Fibroblast of peridontal ligament (primary cell): Measurements from ENCODE around the gene ARHGAP22.

Experiments used
- DNase-seq: peaks from one replicate; pipeline ENCODE4 v3.0.0-alpha.2; 2010; ENCODE audit errors: extremely low read depth

Gene ARHGAP22

GRCh38 chr10:48533540-48533939, 71.3 kb downstream of the ARHGAP22 start:
- no peak for DNase-seq

- DNase-seq = peak; percentile 58
These were observed 73.4 kb downstream of the ARHGAP22 start for GRCh38 chr10:48531486-48531885.

DNA sequence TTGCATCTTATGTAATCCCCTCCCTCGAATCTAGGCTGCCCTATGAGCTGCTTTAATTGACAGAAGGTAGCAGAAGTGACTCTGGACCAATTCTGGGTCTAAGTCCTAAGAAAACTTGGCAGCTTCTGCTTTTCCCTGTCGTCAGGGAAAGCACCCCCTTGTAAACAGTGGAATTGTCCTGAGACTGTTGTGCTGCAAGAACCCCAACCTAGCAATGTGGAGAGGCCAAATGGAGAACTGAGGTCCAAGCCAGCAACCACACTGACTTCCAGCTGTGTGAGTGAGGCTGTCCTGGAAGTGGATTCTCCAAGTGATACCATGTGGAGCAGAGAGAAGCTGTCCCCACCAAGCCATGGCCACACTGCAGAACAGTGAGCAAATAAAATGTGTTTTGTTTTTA, 75.5 kb downstream of the ARHGAP22 start:
- no peak for DNase-seq

DNA sequence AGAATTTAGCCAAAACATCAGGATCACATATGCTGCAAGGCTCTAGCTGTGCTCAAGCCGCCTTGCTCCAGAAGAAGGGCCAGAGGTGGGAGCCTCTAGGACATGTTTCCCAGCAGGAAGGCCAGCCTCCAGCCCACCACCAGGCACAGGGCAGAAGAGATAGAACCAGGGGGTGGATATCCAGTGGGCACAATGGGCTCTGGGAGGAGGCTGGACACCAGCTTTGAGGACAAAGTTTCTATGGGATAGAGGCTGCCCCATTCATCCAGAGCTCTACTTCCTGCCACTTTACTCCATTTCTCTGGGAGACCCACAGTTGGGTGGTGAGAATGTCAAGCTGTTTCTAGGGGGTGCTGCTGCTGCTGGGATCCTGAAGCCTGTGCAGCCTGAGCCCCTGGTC, 77.1 kb downstream of the ARHGAP22 start:
- no peak for DNase-seq

DNA sequence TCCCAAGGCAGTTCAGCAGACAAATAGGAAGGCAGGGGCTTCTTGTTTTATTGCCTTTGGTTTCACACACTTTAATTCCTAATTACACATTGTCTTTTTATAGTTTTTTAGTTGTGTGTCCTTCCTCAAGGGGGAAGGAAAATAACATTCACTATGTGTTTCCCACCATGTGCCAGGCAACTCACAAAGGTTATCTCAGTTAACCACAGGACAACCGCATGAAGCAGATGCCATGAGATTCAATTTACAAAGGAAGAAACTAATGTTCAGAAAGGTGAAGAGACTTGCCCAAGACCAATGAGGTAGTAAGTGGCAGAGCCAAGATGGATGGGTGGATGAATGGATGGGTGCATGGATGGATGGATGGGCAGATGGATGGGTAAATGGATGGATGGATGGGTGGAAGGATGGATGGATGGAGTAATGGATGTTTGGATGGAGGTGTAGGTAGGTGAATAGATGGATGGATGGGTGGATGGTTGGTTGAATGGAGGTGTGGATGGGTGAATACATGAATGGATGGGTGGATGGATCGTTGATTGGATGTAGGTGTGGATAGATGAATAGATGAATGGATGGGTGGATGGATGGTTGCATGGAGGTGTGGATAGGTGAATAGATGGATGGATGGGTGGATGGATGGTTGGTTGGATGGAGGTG, 77.9 kb downstream of the ARHGAP22 start:
- no peak for DNase-seq

GRCh38 chr10:48526011-48526821, 78.7 kb downstream of the ARHGAP22 start:
- peak; percentile 79 for DNase-seq

DNA sequence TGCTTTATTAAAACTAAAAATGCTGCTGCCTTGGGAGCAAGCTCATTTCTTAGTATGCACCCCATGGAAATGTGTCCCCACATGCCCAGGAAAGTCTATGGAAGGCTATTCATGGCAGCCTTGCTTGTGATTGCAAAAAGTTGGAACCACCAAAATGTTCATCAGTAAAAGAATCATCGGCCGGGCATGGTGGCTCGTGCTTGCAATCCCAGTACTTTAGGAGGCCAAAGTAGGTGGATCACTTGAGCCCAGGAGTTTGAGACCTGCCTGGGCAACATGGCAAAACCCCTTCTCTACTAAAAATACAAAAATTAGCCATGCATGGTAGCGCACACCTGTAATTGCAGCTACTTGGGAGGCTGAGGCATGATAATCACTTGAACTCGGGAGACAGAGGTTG, 79.8 kb downstream of the ARHGAP22 start:
- no peak for DNase-seq

DNA sequence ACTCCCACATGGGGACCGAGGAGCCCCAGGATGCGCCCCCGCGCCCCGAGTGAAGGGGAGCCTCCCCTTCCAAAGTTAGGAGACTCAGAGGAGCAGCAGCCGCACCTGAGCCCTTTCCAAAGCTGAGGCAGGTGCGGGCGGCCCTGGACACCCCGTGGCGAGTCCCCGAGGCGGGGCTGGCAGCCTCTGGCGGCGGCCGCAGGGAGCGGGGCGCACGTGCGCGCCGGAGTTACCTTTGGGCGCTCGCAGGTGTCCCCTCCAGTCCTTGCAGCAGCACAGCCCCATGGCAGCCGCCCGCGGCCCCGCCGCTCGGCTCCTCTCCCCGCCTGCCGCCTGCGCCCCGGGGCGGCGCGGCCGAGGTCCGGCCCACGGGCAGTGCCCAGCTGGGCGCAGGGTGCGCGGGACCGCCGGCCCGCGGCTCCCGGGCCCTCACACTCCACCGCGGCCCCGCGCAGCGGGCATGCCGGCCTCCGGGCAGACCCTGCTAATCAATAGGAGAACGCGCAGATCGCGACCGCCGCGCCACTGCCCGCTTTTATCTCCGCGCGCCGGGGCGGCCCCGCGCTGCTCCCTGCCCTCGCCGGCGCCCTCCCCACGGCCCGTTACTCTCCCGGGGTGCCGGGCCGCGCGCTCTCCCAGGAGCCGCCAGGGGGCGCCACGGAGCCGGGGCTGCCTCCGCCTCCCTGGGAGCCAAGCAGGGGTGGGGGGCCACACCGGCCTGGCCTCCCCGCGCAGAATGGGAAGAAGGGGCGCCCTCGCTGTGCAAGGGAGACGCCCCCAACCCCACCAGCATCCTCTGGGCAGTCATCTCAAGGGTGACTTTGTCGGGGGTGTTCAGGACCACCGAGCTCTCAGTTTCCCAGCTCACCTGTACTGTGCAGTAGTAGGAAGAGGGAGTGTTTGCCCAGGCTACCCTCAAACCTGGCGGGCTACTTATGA, 80.8 kb downstream of the ARHGAP22 start:
- no peak for DNase-seq

- peak; percentile 93 for DNase-seq
These were observed 81.6 kb downstream of the ARHGAP22 start for GRCh38 chr10:48523212-48523819.

DNA sequence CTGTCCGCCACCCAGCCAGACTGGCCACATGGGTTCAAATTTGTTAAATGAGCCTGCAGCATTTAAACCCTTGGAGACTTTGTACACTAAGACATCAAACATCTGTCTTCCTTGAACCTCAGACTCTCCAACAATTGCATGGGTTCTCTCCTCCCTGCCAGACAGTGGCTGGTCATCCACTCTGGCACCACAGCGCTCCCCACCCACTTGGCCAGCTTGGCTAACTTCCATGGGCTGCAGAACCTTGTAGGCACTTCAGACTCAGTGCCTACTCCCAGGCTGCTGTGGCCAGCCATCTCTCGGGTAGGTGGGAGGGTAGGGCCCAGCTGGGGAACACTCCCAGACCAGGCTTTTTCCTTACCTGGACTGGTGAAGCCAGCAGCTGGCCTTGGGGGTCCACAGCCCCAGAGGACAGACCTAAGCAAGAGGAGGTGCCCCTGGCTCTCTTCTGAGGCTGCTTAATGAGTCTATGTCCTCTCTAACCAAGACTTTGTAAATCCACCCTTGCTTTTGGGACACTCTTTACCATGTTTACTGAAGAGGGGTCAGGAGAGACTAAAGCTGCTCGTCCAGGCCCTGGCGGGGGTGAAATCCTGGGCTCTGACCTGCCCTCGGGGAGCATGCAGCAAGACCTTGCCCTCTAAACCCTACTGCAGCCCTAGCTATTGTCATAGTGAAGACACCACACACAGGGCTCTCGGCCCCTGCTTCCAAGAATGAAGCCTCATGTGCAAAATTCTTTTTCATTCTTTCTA, 82.7 kb downstream of the ARHGAP22 start:
- DNase-seq = no peak

GRCh38 chr10:48520594-48520993, 84.3 kb downstream of the ARHGAP22 start:
- no peak for DNase-seq

DNA sequence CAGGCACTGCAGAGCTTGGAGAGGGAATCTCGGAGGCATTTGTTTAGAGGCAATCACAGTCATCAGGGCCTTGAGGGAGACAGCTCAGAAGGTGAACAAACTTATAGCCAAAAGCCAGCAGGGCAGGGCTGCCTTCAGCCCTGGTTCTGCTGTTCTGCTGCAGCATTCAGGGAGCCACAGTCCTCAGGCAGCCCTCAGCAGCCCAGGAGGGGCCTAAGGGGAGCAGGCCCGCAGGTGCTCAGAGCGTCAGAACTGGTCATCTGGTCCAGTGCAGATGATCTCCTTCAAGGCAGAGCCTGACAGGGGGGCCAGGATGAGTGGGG, 84.7 kb downstream of the ARHGAP22 start:
- no peak for DNase-seq

DNA sequence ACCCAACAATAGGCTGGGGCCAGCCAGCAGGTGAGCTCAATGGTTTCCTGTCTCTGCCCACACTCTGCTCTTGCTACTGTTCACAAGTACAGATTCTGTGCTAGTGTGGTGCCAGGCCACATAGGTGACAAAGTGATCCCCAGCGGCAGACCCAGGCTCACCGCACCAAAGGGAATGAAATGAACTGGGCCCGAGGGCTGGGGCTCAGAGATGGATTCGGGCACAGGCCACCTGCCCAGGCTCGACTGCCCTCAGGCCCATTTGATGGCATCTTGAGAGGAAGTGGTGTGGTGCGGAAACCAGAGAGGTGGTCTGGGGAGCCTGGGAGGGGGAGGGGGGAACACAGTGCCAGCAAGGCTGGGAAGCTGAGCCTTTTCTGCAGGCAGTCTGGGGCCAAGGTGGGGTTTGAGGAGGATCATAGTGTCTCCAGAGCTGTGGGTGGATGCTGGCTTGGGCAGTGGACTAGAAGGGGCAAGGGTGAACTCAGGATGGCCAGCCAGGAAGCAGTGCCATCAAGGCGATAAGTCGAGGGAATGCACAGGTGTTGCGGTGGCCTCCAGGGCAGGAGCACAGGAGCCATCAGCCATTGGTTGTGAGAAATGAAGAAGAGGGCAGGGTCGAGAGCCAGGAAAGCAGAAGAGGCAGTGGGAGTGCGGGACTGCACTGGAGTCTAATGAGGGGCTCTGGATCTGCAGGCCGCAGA, 85.2 kb downstream of the ARHGAP22 start:
- DNase-seq = no peak

GRCh38 chr10:48518986-48519385, 85.9 kb downstream of the ARHGAP22 start:
- no peak for DNase-seq

- DNase-seq = no peak
These were observed 86.7 kb downstream of the ARHGAP22 start for GRCh38 chr10:48517911-48518811.

DNA sequence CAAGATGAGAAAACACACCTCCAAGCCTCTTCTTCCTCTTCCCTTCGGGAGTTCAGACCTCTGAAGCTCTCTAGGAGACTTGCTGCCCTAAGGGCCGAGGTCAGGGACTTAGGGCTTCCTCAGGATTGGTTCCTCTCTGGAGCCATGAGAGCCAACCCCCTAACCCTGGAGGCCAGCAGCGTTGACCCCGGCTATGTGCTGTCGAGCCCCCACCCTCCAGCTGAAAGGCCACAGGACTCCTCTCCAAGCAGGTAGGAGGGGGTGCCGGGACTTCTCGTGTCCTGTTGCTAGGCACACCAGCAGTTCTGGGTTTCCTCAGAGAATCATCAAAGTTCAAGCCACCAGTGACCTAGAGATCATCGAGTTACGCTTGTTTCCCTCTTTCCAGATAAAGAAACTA, 87.4 kb downstream of the ARHGAP22 start:
- no peak for DNase-seq

DNA sequence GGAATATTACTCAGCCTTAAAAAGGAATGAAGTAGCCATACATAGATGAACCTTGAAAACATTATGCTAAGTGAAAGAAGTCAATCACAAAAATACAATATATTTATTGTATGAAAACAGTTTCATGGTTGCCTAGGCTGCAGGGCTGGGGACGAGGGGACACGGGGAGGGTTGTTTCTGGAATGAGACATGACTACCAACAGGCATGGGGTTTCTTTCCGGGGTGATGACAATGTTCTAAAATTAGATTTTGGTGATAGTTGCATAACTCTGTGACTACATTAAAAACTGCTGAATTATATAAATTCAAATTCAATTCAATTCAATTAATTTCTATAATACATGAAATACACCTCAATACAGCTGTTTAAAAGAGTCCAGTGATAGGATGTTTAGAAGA, 88.0 kb downstream of the ARHGAP22 start:
- no peak for DNase-seq

DNA sequence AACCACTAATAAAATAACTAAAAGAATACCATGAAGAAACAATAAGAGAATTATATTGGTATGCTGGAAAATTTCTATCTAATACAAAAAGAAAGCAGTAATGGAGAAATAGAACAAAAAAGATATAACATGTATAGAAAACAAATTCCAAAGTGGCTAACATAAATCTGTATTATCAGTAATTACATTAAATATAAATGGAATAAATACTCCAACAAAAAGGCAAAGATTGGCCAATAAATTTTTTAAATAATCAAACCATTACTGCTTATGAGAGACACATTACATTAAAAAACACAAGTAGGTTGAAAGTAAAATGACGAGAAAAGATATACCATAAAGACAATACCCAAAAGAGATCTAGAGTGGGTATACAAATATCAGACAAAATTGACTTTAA, 90.0 kb downstream of the ARHGAP22 start:
- DNase-seq = no peak

- no peak for DNase-seq
These were observed 90.6 kb downstream of the ARHGAP22 start for GRCh38 chr10:48514255-48514654.

DNA sequence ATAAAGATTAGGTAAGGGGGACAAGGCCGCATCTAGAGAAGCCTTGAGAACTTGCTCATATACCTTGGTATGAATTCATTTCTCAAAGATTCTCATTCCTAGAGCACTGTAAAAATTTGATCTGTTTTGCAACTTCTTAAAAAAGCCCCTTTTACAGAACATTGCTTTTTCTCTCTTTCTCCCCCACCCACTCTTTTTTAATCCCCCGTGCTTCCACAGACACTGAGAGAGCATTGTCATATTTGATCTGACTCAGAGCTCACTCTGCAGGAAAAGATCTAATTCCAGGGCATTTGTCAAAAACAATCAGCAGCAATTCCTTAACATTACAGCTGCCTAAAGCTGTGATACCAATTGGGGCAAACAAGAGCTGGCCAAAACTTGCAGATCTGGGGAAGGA, 92.0 kb downstream of the ARHGAP22 start:
- no peak for DNase-seq
